ENCODE results near the gene LZTFL1. TPM values are rescaled to one million over a fixed set of nuclear protein-coding genes. Genes with fewer than 3 reads are reported as not detected.

LZTFL1 gene
- total and polyA plus RNA-seq, 2 donors (not counting 3 experiments of a cell fraction or from before 2014, with no cell fraction given) = 18.2 to 26.1 TPM

GRCh38 chr3:45826321-45826720 is 15.6 kb downstream of the LZTFL1 start:
- BruUV-seq (replicated peaks) = no TSS peak
- Histone ChIP-seq H3K4me3 (replicated peaks in 1 of 3; ENCODE audit: insufficient read depth in 1 of 3, low read depth in 1 of 3, low read length in 3 of 3) (no peak overlapping the region), H3K4me2 (ENCODE audit: insufficient read depth, low read length) (no peak overlapping the region), H3K9me3 (replicated peaks; ENCODE audit: control insufficient read depth, insufficient read depth, low read length) (no peaks in the 10 kb centered on the region), H3K4me1 (ENCODE audit: control insufficient read depth, extremely low read depth, insufficient read depth, low read length) (no peaks in the 10 kb centered on the region), H3K27ac (ENCODE audit: insufficient read depth, low read depth, low read length) (no peak overlapping the region), H2AFZ (ENCODE audit: low read depth, low read length) (no peak overlapping the region), H3K27me3 (ENCODE audit: control insufficient read depth in 2 of 2, insufficient read depth in 2 of 2, low read length in 2 of 2) (no peaks in the 10 kb centered on the region), H3K36me3 (ENCODE audit: control insufficient read depth in 2 of 2, extremely low read depth in 1 of 2, insufficient read depth in 2 of 2, low read length in 2 of 2) (peaks cover 2 to 5% of the 10 kb centered on the region in 2 experiments), H4K20me1 (replicated peaks; ENCODE audit: control insufficient read depth, extremely low read depth, insufficient read depth, low read length) (no peaks in the 10 kb centered on the region), H3K9me1 (replicated peaks; ENCODE audit: control insufficient read depth, extremely low read depth, insufficient read depth, low read length) (no peaks in the 10 kb centered on the region), H3K79me2 (ENCODE audit: control insufficient read depth, insufficient read depth, low read length) (no peaks in the 10 kb centered on the region), H3K9ac (replicated peaks; ENCODE audit: extremely low read depth, insufficient read depth, low read length) (no peak overlapping the region)
- intact Hi-C loops (cut with micrococcal nuclease) (no loop called here), dilution Hi-C loops (cut with MboI; ENCODE audit: extremely low pct_ligation_motif_present, low sequenced_read_pairs) (no loop called here)
- ChIA-PET POLR2A (no interaction called here), CTCF (interaction anchor here (1.6 to 2.0 kb wide), 3 partner anchors 9 to 112 kb away, joined by 3 to 9 read pairs (median 5); no protein-coding TSS in a partner anchor)
- no peak for TF ChIP-seq POLR2A (IDR thresholded peaks at IDR 0.05; ENCODE audit: low read depth, low read length)
- no peak for TF ChIP-seq MYC (IDR thresholded peaks at IDR 0.05; ENCODE audit: low read depth, low read length)
- TF ChIP-seq JUN (IDR thresholded peaks at IDR 0.05; ENCODE audit: borderline replicate concordance, insufficient read depth, insufficient read length, low read depth) = no peak
- no peak for TF ChIP-seq CTCF (IDR thresholded peaks at IDR 0.05; ENCODE audit: extremely low read depth in 1 of 2, insufficient read depth in 1 of 2, low read depth in 1 of 2, low read length in 2 of 2)
- TF ChIP-seq, protein P1, sequence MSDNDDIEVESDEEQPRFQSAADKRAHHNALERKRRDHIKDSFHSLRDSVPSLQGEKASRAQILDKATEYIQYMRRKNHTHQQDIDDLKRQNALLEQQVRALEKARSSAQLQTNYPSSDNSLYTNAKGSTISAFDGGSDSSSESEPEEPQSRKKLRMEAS (IDR thresholded peaks at IDR 0.05; ENCODE audit: insufficient read depth, insufficient read length) = no peak
- TF ChIP-seq POLR2AphosphoS5 (IDR thresholded peaks at IDR 0.05; ENCODE audit: insufficient read depth, low read depth, low read length) = no peak
- DNase-seq (ENCODE audit: low read depth, low spot score) = no peak
- FAIRE-seq = peak; percentile 58

DNA sequence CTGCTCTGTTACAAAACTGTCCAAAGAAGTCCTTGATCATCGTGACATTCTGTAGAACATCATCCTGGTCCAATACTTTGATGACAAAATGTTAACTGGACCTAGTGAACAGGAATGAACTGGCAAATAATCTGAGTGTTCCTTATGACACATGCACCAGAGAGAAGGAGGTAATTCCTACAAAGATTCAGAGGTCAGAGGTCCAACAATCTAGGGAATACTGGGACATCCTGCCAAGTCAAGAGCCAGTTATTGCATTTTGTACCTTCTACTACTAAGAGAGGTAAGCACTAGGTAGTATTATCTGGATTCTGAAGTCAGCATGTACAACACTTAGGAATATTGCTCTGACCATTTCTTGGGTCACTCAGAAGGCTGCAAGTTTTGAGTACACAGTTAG is 20.8 kb downstream of the LZTFL1 start:
- peaks cover 0 to 1% of the 10 kb centered on the region in 2 experiments for H3K36me3 ChIP-seq (ENCODE audit: control insufficient read depth in 2 of 2, extremely low read depth in 1 of 2, insufficient read depth in 2 of 2, low read length in 2 of 2)
- H3K9me1 ChIP-seq (replicated peaks; ENCODE audit: control insufficient read depth, extremely low read depth, insufficient read depth, low read length) = no peaks in the 10 kb centered on the region
- H3K4me2 ChIP-seq (ENCODE audit: insufficient read depth, low read length) = no peak overlapping the region
- H4K20me1 ChIP-seq (replicated peaks; ENCODE audit: control insufficient read depth, extremely low read depth, insufficient read depth, low read length) = no peaks in the 10 kb centered on the region
- FAIRE-seq = no peak
- H3K9me3 ChIP-seq (replicated peaks; ENCODE audit: control insufficient read depth, insufficient read depth, low read length) = no peaks in the 10 kb centered on the region
- CTCF ChIA-PET = no interaction called here
- H3K4me3 ChIP-seq (replicated peaks in 1 of 3; ENCODE audit: insufficient read depth in 1 of 3, low read depth in 1 of 3, low read length in 3 of 3) = no peak overlapping the region
- H3K9ac ChIP-seq (replicated peaks; ENCODE audit: extremely low read depth, insufficient read depth, low read length) = no peak overlapping the region
- peaks cover 15% of the 10 kb centered on the region for H3K4me1 ChIP-seq (ENCODE audit: control insufficient read depth, extremely low read depth, insufficient read depth, low read length)
- BruUV-seq (replicated peaks) = no TSS peak
- DNase-seq (ENCODE audit: low read depth, low spot score) = no peak
- intact Hi-C loops (cut with micrococcal nuclease) = no loop called here
- TF ChIP-seq, protein P1 (IDR thresholded peaks at IDR 0.05; ENCODE audit: insufficient read depth, insufficient read length) = no peak
- TF ChIP-seq FOS (IDR thresholded peaks at IDR 0.05; ENCODE audit: borderline replicate concordance, insufficient read depth, low read length) (no peak), POLR2AphosphoS5 (IDR thresholded peaks at IDR 0.05; ENCODE audit: insufficient read depth, low read depth, low read length) (no peak), JUN (IDR thresholded peaks at IDR 0.05; ENCODE audit: borderline replicate concordance, insufficient read depth, insufficient read length, low read depth) (no peak), MYC (IDR thresholded peaks at IDR 0.05; ENCODE audit: low read depth, low read length) (no peak), POLR2A (IDR thresholded peaks at IDR 0.05; ENCODE audit: low read depth, low read length) (no peak), GATA2 (IDR thresholded peaks at IDR 0.05; ENCODE audit: insufficient read depth, insufficient read length, low read depth, low read length) (no peak), EZH2 (IDR thresholded peaks at IDR 0.05; ENCODE audit: borderline replicate concordance, low read depth, low read length, severe bottlenecking) (no peak), CTCF (IDR thresholded peaks at IDR 0.05; ENCODE audit: extremely low read depth in 1 of 2, insufficient read depth in 1 of 2, low read depth in 1 of 2, low read length in 2 of 2) (no peak)
- dilution Hi-C loops (cut with MboI; ENCODE audit: extremely low pct_ligation_motif_present, low sequenced_read_pairs) = no loop called here
- POLR2A ChIA-PET = no interaction called here
- no peaks in the 10 kb centered on the region for H3K27me3 ChIP-seq (ENCODE audit: control insufficient read depth in 2 of 2, insufficient read depth in 2 of 2, low read length in 2 of 2)
- H3K79me2 ChIP-seq (ENCODE audit: control insufficient read depth, insufficient read depth, low read length) = no peaks in the 10 kb centered on the region
- H2AFZ ChIP-seq (ENCODE audit: low read depth, low read length) = no peak overlapping the region
- no peak overlapping the region for H3K27ac ChIP-seq (ENCODE audit: insufficient read depth, low read depth, low read length)
